Left lung (tissue), 10 donors: ENCODE measurements around the gene TTC7B. TPM values are rescaled to one million over a fixed set of nuclear protein-coding genes. Genes with fewer than 3 reads are reported as not detected.

Source experiments
- ATAC-seq: fragments of 200-7000 bp; cut with Tn5 transposase; one replicate; pipeline ENCODE4 v1.9.1; 2020; ENCODE audit warnings: moderate library complexity
- DNase-seq, 4 donors: peaks; one replicate each; pipeline ENCODE4 v3.0.0-alpha.2; 2013 to 2020
- H3K27ac ChIP-seq, 2 donors: fragments of 200-600 bp; sonication (generic) in 1 of 2; one replicate each; pipeline versions ENCODE4 v1.5.0 to v1.8.0; 2020 to 2021
- H3K27me3 ChIP-seq, 2 donors: fragments of 200-600 bp; sonication (generic) in 1 of 2; one replicate each; pipeline versions ENCODE4 v1.5.0 to v1.8.0; 2020 to 2021
- H3K36me3 ChIP-seq, 2 donors: fragments of 200-600 bp; sonication (generic) in 1 of 2; one replicate each; pipeline versions ENCODE4 v1.5.0 to v1.8.0; 2020 to 2021
- H3K4me1 ChIP-seq, 2 donors: fragments of 200-600 bp; one replicate each; pipeline ENCODE4 v1.8.0; 2021
- H3K4me3 ChIP-seq, 2 donors: fragments of 200-600 bp; sonication (generic) in 1 of 2; one replicate each; pipeline versions ENCODE4 v1.5.0 to v1.8.0; 2020 to 2021; ENCODE audit warnings: mild to moderate bottlenecking in 1 of 2
- H3K9me3 ChIP-seq, 2 donors: fragments of 200-600 bp; sonication (generic) in 1 of 2; one replicate each; pipeline versions ENCODE4 v1.5.0 to v1.8.0; 2020 to 2021
- CTCF ChIP-seq, 2 donors: fragments of 200-600 bp; sonication (generic) in 1 of 2; IDR thresholded peaks; one replicate each; pipeline versions ENCODE4 v1.5.0 to v1.8.0; 2021; ENCODE audit warnings: antibody characterized with exemption in 2 of 2
- intact Hi-C, 2 donors: fragments of 100-400 bp; cut with DNase I; formaldehyde crosslinking; loops; one replicate each; pipeline versions ENCODE4 v1.11.2 to v1.14.2; 2022
- polyA plus RNA-seq, 6 donors: library from polyadenylated mRNA; unstranded; fragments of 120-200 nt; gene quantifications; one replicate each; pipeline ENCODE4 v1.2.1, GENCODE V29; 2013; ENCODE audit not compliant: insufficient read length in 6 of 6
- total RNA-seq, 2 donors: library from RNA; stranded (reverse); fragmentation: NEBNext Ultra II Directional; extraction: Animal tissue kit (Norgen Biotek cat#: 25700); gene quantifications; one replicate each; pipeline ENCODE4 v1.2.1, GENCODE V29; 2021
- donor health status: DM: no; HTN: yes; CAD: no.
- donor health status: DM: no; HTN: no; CAD: no.

TTC7B gene
- total and polyA plus RNA-seq, 8 donors, result 26.8 to 47.5 (median 39.5) TPM

GRCh38 chr14:90669731-90670130 lies 146.5 kb downstream of the TTC7B start:
- Histone ChIP-seq H3K27ac (no peak overlapping the region), H3K27me3 (no peaks in the 10 kb centered on the region), H3K36me3 (peaks cover 0 to 3% of the 10 kb centered on the region in 2 donors), H3K4me3 (no peak overlapping the region), H3K9me3 (no peaks in the 10 kb centered on the region), H3K4me1 (peaks cover 4 to 12% of the 10 kb centered on the region in 2 donors)
- DNase-seq (no peak), ATAC-seq (no peak)
- TF ChIP-seq CTCF (IDR thresholded peaks at IDR 0.05), result no peak
- intact Hi-C loops, result no loop called here

- no peaks in the 10 kb centered on the region for H3K27me3 ChIP-seq
- ATAC-seq, result peak; percentile 33
- H3K4me1 ChIP-seq, result peaks cover 4 to 7% of the 10 kb centered on the region in 2 donors
- no peak for TF ChIP-seq CTCF (IDR thresholded peaks at IDR 0.05)
- no peak overlapping the region for H3K4me3 ChIP-seq
- H3K27ac ChIP-seq, result peak overlapping the region in 1 of 2 donors; percentile 53
- intact Hi-C loops, result no loop called here
- no peaks in the 10 kb centered on the region for H3K9me3 ChIP-seq
- no peaks in the 10 kb centered on the region for H3K36me3 ChIP-seq
- no peak for DNase-seq
Measured at GRCh38 chr14:90666571-90666970, 149.7 kb downstream of the TTC7B start.

- Histone ChIP-seq H3K27ac (peak overlapping the region in 1 of 2 donors; percentile 53), H3K36me3 (no peaks in the 10 kb centered on the region), H3K4me3 (no peak overlapping the region), H3K9me3 (no peaks in the 10 kb centered on the region), H3K4me1 (peaks cover 7 to 18% of the 10 kb centered on the region in 2 donors), H3K27me3 (no peaks in the 10 kb centered on the region)
- no peak for TF ChIP-seq CTCF (IDR thresholded peaks at IDR 0.05)
- no peak for ATAC-seq
- DNase-seq, result peak in 2 of 4 donors; percentile 84 to 87
- intact Hi-C loops, result no loop called here
Measured at GRCh38 chr14:90665321-90666000, 150.8 kb downstream of the TTC7B start.

GRCh38 chr14:90664911-90665310 lies 151.3 kb downstream of the TTC7B start:
- no peaks in the 10 kb centered on the region for H3K27me3 ChIP-seq
- no peaks in the 10 kb centered on the region for H3K9me3 ChIP-seq
- no peak for TF ChIP-seq CTCF (IDR thresholded peaks at IDR 0.05)
- intact Hi-C loops, result no loop called here
- H3K4me3 ChIP-seq, result no peak overlapping the region
- peaks cover 7 to 18% of the 10 kb centered on the region in 2 donors for H3K4me1 ChIP-seq
- ATAC-seq (no peak), DNase-seq (no peak)
- H3K36me3 ChIP-seq, result no peaks in the 10 kb centered on the region
- no peak overlapping the region for H3K27ac ChIP-seq

- H3K27me3 ChIP-seq, result no peaks in the 10 kb centered on the region
- intact Hi-C loops, result no loop called here
- H3K36me3 ChIP-seq, result no peaks in the 10 kb centered on the region
- peaks cover 7 to 28% of the 10 kb centered on the region in 2 donors for H3K4me1 ChIP-seq
- no peak overlapping the region for H3K27ac ChIP-seq
- ATAC-seq (no peak), DNase-seq (no peak)
- no peak overlapping the region for H3K4me3 ChIP-seq
- no peaks in the 10 kb centered on the region for H3K9me3 ChIP-seq
- no peak for TF ChIP-seq CTCF (IDR thresholded peaks at IDR 0.05)
Measured at GRCh38 chr14:90663680-90664079, 152.6 kb downstream of the TTC7B start.
